Vagina (tissue), 2 donors: ENCODE results near the gene LRRC49. TPM values are rescaled to one million over a fixed set of nuclear protein-coding genes. Genes with fewer than 3 reads are reported as not detected.

Source experiments
- DNase-seq, 2 donors: peaks; one replicate each; pipeline ENCODE4 v3.0.0-alpha.2; 2017; ENCODE audit errors: extremely low spot score in 2 of 2
- H3K27ac ChIP-seq: fragments of 200-600 bp; sonication (generic); one replicate; pipeline ENCODE4 v1.5.1; 2019
- H3K27me3 ChIP-seq: fragments of 200-600 bp; sonication (generic); one replicate; pipeline ENCODE4 v1.5.1; 2019
- H3K36me3 ChIP-seq, 2 donors: fragments of 200-600 bp; sonication (generic); one replicate each; pipeline ENCODE4 v1.5.1; 2017 to 2019
- H3K4me1 ChIP-seq: fragments of 200-600 bp; sonication (generic); one replicate; pipeline ENCODE4 v1.5.1; 2019
- H3K4me3 ChIP-seq, 2 donors: fragments of 200-600 bp; sonication (generic); 1 replicate in 1 of 2; 2 replicates in 1 of 2; pipeline ENCODE4 v1.5.1; 2016 to 2019
- H3K9me3 ChIP-seq: fragments of 200-600 bp; sonication (generic); one replicate; pipeline ENCODE4 v1.5.1; 2019
- POLR2A ChIP-seq, 2 donors: fragments of 450-650 bp; IDR thresholded peaks; one replicate each; pipeline ENCODE4 v1.6.1; 2017; ENCODE audit warnings: antibody characterized with exemption in 2 of 2, mild to moderate bottlenecking in 2 of 2, moderate library complexity in 2 of 2
- POLR2AphosphoS5 ChIP-seq, 2 donors: sonication (generic); formaldehyde crosslinking; IDR thresholded peaks; one replicate each; pipeline ENCODE4 v1.9.0; 2017; ENCODE audit warnings: antibody characterized with exemption in 2 of 2, mild to moderate bottlenecking in 2 of 2, low read depth in 1 of 2; ENCODE audit not compliant: insufficient read depth in 1 of 2
- intact Hi-C: fragments of 100-400 bp; cut with DNase I; formaldehyde crosslinking; loops from one replicate; pipeline ENCODE4 v1.15.1; 2023
- total RNA-seq: library from RNA; depleted of rRNA; stranded (reverse); fragments of >200 nt; gene quantifications from one replicate; pipeline ENCODE4 v1.2.3, GENCODE V29; 2016
- TF ChIP-seq, protein P1 (sequence below), 3 experiments: fragments of 450-650 bp in 2 of 3; fragments of 200-600 bp in 1 of 3; sonication (generic) in 1 of 3; IDR thresholded peaks; one replicate each; pipeline ENCODE4 v1.5.1; 2017 to 2019; ENCODE audit warnings: antibody characterized with exemption in 3 of 3, mild to moderate bottlenecking in 2 of 3, moderate library complexity in 2 of 3

LRRC49 gene
- total RNA-seq, 1 donor from 2014 or later, result 8.8 TPM

DNA sequence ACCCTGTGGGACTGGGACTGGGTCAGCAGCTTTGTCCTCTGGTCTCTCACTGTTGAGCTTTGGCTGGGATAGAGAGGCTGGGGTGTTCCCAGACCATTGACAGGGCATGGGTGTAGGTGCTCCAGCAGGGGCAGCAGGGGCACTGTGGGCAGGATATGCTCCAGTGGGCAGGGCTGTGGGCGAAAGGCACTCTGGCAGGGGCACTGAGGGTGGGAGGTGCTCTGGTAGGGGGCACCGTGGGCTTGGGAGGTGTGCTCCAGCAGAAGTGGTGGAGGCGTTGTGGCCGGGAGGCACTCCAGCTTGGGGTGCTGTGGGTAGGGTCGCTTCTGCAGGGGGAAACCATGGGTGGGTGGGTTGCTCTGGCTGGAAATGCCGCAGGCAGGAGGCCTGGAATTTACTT is 62.1 kb downstream of the LRRC49 start:
- no peak for DNase-seq
- H3K9me3 ChIP-seq, result no peaks in the 10 kb centered on the region
- intact Hi-C loops, result no loop called here
- no peak overlapping the region for H3K4me3 ChIP-seq
- no peaks in the 10 kb centered on the region for H3K36me3 ChIP-seq
- H3K27me3 ChIP-seq, result no peaks in the 10 kb centered on the region
- no peaks in the 10 kb centered on the region for H3K4me1 ChIP-seq
- H3K27ac ChIP-seq, result no peak overlapping the region
- TF ChIP-seq POLR2AphosphoS5 (IDR thresholded peaks at IDR 0.05; ENCODE audit: insufficient read depth in 1 of 2, low read depth in 1 of 2), result no peak
- no peak for TF ChIP-seq POLR2A (IDR thresholded peaks at IDR 0.05)
- TF ChIP-seq, protein P1, sequence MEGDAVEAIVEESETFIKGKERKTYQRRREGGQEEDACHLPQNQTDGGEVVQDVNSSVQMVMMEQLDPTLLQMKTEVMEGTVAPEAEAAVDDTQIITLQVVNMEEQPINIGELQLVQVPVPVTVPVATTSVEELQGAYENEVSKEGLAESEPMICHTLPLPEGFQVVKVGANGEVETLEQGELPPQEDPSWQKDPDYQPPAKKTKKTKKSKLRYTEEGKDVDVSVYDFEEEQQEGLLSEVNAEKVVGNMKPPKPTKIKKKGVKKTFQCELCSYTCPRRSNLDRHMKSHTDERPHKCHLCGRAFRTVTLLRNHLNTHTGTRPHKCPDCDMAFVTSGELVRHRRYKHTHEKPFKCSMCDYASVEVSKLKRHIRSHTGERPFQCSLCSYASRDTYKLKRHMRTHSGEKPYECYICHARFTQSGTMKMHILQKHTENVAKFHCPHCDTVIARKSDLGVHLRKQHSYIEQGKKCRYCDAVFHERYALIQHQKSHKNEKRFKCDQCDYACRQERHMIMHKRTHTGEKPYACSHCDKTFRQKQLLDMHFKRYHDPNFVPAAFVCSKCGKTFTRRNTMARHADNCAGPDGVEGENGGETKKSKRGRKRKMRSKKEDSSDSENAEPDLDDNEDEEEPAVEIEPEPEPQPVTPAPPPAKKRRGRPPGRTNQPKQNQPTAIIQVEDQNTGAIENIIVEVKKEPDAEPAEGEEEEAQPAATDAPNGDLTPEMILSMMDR (IDR thresholded peaks at IDR 0.05), result no peak

DNA sequence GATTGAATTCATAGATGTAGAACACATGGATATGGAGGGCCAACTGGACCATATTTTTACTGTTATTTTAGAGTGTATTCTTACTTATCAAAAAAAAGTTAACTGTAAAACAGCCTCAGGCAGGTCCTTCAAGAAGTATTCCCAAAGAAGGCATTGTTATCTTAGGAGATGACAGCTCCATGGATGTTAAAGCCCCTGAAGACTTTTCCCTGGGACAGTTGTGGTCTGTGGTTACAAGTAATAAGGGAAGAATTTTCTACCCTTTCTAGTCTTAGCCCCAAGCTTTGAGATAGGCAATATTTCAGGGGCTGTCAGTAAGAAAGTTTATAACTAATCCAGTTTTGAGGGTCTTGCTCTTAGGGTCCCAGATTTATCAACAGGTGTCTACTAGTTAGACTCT is 62.5 kb downstream of the LRRC49 start:
- no peak for DNase-seq
- intact Hi-C loops, result no loop called here
- H3K27ac ChIP-seq, result no peak overlapping the region
- no peaks in the 10 kb centered on the region for H3K27me3 ChIP-seq
- H3K9me3 ChIP-seq, result no peaks in the 10 kb centered on the region
- TF ChIP-seq POLR2AphosphoS5 (IDR thresholded peaks at IDR 0.05; ENCODE audit: insufficient read depth in 1 of 2, low read depth in 1 of 2) (no peak), POLR2A (IDR thresholded peaks at IDR 0.05) (no peak)
- TF ChIP-seq, protein P1 (IDR thresholded peaks at IDR 0.05), result no peak
- no peak overlapping the region for H3K4me3 ChIP-seq
- no peaks in the 10 kb centered on the region for H3K36me3 ChIP-seq
- H3K4me1 ChIP-seq, result no peaks in the 10 kb centered on the region

DNA sequence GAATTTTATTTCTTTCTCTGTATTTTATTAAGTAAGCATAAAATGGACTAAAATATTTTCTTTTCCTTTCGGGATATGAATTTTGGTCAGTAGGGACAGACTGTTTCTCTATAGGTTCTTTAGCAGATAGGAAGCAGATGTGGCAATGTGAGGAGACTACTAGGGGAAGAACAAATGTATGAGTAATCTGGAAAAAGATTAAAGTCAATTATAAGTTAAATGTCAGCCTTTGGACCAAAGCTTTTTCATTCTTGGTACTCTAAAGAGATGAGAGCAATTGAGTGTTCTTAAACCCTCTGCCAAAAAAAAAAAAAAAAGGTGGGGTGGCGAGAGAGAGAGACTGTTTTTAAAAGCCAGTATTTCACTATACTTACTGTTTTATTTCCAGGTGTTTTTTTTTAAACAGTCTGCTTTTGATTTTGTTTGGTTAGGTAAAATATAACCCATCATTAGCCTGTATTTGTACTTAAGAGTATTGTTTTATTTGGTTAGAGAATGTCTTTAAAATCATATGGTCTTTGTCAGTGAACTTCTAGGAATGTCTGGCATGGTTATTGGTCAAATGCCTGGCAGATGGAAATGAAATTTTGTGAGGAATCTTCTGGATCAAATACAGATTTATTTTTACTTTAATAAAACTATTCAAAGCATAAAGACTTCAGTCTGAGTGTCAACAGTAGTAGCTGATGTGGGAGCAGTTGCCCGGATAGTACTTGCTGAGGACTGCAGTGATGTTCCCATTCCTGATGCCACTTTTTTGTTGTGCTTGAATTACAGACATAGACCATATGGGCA is 63.8 kb downstream of the LRRC49 start:
- no peak overlapping the region for H3K4me3 ChIP-seq
- H3K36me3 ChIP-seq, result no peaks in the 10 kb centered on the region
- H3K9me3 ChIP-seq, result no peaks in the 10 kb centered on the region
- H3K27ac ChIP-seq, result no peak overlapping the region
- no peaks in the 10 kb centered on the region for H3K27me3 ChIP-seq
- intact Hi-C loops, result no loop called here
- TF ChIP-seq POLR2AphosphoS5 (IDR thresholded peaks at IDR 0.05; ENCODE audit: insufficient read depth in 1 of 2, low read depth in 1 of 2), result no peak
- TF ChIP-seq, protein P1 (IDR thresholded peaks at IDR 0.05), result no peak
- no peak for TF ChIP-seq POLR2A (IDR thresholded peaks at IDR 0.05)
- no peaks in the 10 kb centered on the region for H3K4me1 ChIP-seq
- no peak for DNase-seq

DNA sequence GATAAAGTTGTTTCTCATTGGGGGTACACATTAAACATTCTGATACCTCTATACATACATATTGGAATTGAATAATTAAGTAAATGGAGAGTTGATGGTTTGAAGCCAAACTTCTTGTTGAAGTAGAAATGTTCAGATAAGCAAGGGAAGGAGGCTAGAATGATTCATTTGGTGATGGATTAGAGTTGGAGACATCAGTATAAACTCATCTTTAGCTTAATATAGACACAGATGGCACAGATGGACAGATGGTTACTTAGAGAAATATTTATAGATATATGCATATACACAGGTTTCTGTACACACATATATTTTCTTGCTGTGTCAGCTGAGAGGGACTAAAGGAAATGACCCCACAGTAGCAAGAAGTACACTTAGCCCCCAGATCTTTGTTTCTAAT is 69.5 kb downstream of the LRRC49 start:
- no peaks in the 10 kb centered on the region for H3K36me3 ChIP-seq
- no peak for DNase-seq
- H3K27me3 ChIP-seq, result no peaks in the 10 kb centered on the region
- no peak overlapping the region for H3K4me3 ChIP-seq
- intact Hi-C loops, result no loop called here
- H3K27ac ChIP-seq, result no peak overlapping the region
- H3K4me1 ChIP-seq, result no peaks in the 10 kb centered on the region
- no peaks in the 10 kb centered on the region for H3K9me3 ChIP-seq
- TF ChIP-seq POLR2AphosphoS5 (IDR thresholded peaks at IDR 0.05; ENCODE audit: insufficient read depth in 1 of 2, low read depth in 1 of 2) (no peak), POLR2A (IDR thresholded peaks at IDR 0.05) (no peak)
- TF ChIP-seq, protein P1 (IDR thresholded peaks at IDR 0.05), result no peak

DNA sequence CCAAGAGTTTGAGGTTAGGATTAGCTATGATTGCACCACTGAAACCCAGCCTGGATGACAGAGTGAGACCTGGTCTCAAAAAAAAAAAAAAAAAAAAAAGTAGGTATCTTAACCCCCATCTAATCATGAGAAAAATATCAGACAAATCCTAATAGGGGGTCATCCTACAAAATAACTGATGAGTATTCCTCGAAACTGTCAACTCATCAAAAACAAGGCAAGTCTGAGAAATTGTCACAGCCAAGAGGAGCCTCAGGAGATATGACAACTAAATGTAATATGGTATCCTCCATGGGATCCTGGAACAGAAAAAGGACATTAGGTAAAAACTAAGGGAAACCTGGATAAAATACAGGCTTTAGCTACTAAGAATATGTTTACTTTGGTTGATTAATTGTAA is 70.6 kb downstream of the LRRC49 start:
- H3K27ac ChIP-seq, result no peak overlapping the region
- no peaks in the 10 kb centered on the region for H3K36me3 ChIP-seq
- TF ChIP-seq POLR2AphosphoS5 (IDR thresholded peaks at IDR 0.05; ENCODE audit: insufficient read depth in 1 of 2, low read depth in 1 of 2) (no peak), POLR2A (IDR thresholded peaks at IDR 0.05) (no peak)
- TF ChIP-seq, protein P1 (IDR thresholded peaks at IDR 0.05), result no peak
- no peak for DNase-seq
- H3K4me1 ChIP-seq, result no peaks in the 10 kb centered on the region
- H3K27me3 ChIP-seq, result no peaks in the 10 kb centered on the region
- intact Hi-C loops, result no loop called here
- no peak overlapping the region for H3K4me3 ChIP-seq
- H3K9me3 ChIP-seq, result no peaks in the 10 kb centered on the region
